Naive thymus-derived CD8-positive, alpha-beta T cell (primary cell): ENCODE data around the gene CPNE8. TPM values are rescaled to one million over a fixed set of nuclear protein-coding genes. Genes with fewer than 3 reads are reported as not detected.

Source experiments
- ATAC-seq, 2 donors: fragments of 150-1000 bp; cut with Tn5 transposase in 1 of 2; sonication (Bioruptor Pico), chemical (Tn5 transposase) in 1 of 2; 1 replicate in 1 of 2; 2 replicates in 1 of 2; pipeline ENCODE4 v1.10.0; 2021; ENCODE audit warnings: mild to moderate bottlenecking in 2 of 2, moderate library complexity in 2 of 2
- POLR2A ChIA-PET: fragments of 350-600 bp; sonication (Branson Sonifier 250); formaldehyde crosslinking; loops from one replicate; lab custom pipeline; 2021; ENCODE audit warnings: antibody characterized with exemption; lab: Charles Lee
- DNase-seq, 10 donors: peaks; one replicate each; pipeline versions ENCODE4 v3.0.0 to v3.0.0-alpha.2; 2020 to 2022
- H3K27ac Mint-ChIP-seq, 10 donors: one replicate each; pipeline ENCODE4 v1.8.0; 2020 to 2022; ENCODE audit warnings: mild to moderate bottlenecking in 10 of 10, mixed read lengths in 10 of 10, moderate library complexity in 4 of 10, inconsistent platforms in 1 of 10
- H3K27me3 Mint-ChIP-seq, 5 donors: one replicate each; pipeline ENCODE4 v1.8.0; 2021 to 2022; ENCODE audit warnings: mixed read lengths in 5 of 5
- H3K36me3 Mint-ChIP-seq, 3 donors: one replicate each; pipeline ENCODE4 v1.8.0; 2020 to 2022; ENCODE audit warnings: mixed read lengths in 3 of 3, mild to moderate bottlenecking in 2 of 3, inconsistent platforms in 1 of 3
- H3K4me1 Mint-ChIP-seq, 4 donors: one replicate each; pipeline ENCODE4 v1.8.0; 2021 to 2022; ENCODE audit warnings: mixed read lengths in 4 of 4
- H3K4me3 Mint-ChIP-seq, 10 donors: one replicate each; pipeline ENCODE4 v1.8.0; 2020 to 2022; ENCODE audit warnings: mild to moderate bottlenecking in 10 of 10, mixed read lengths in 10 of 10, moderate library complexity in 6 of 10, inconsistent platforms in 1 of 10
- H3K9me3 Mint-ChIP-seq, 9 donors: one replicate each; pipeline ENCODE4 v1.8.0; 2020 to 2022; ENCODE audit warnings: mixed read lengths in 9 of 9, mild to moderate bottlenecking in 3 of 9, inconsistent platforms in 1 of 9, moderate library complexity in 1 of 9
- polyA plus RNA-seq, 3 donors: library from polyadenylated mRNA; unstranded; fragments of 300-500 nt; fragmentation: Illumina TruSeq; gene quantifications; one replicate each; pipeline ENCODE4 v1.2.3, GENCODE V29; 2021
- total RNA-seq, 8 experiments: library from RNA in 2 of 8; stranded (reverse) in 2 of 8; gene quantifications; one replicate each; pipeline ENCODE4 v1.2.3 and lab custom pipeline; 2021 to 2026

Gene CPNE8
- total and polyA plus RNA-seq, 5 experiments from 2014 or later = 0.19 to 1.6 (median 0.80) TPM

- H3K4me3 Mint-ChIP-seq = no peak overlapping the region
- peaks cover 1 to 28% (median 5%) of the 10 kb centered on the region in 5 donors for H3K27me3 Mint-ChIP-seq
- H3K36me3 Mint-ChIP-seq = peaks cover 0 to 4% (median 0%) of the 10 kb centered on the region in 3 donors
- peaks cover 0 to 3% (median 0%) of the 10 kb centered on the region in 4 donors for H3K4me1 Mint-ChIP-seq
- H3K9me3 Mint-ChIP-seq = peaks cover 0 to 4% (median 0%) of the 10 kb centered on the region in 9 donors
- H3K27ac Mint-ChIP-seq = no peak overlapping the region
- ATAC-seq (no peak), DNase-seq (no peak)
- POLR2A ChIA-PET = no interaction called here
Measured at GRCh38 chr12:38915429-38916182, 10.2 kb upstream of the CPNE8 start.

- H3K9me3 Mint-ChIP-seq = peaks cover 0 to 4% (median 0%) of the 10 kb centered on the region in 9 donors
- peaks cover 3 to 4% (median 3%) of the 10 kb centered on the region in 4 donors for H3K4me1 Mint-ChIP-seq
Measured at GRCh38 chr12:38912116-38912515, 6.7 kb upstream of the CPNE8 start.

GRCh38 chr12:38911611-38912010 is 6.2 kb upstream of the CPNE8 start:
- peaks cover 0 to 4% (median 0%) of the 10 kb centered on the region in 9 donors for H3K9me3 Mint-ChIP-seq
- H3K4me3 Mint-ChIP-seq = no peak overlapping the region

More at GRCh38 chr12:38912116-38912515, 6.7 kb upstream of the CPNE8 start:
- DNase-seq (no peak), ATAC-seq (no peak)
- Mint-ChIP-seq H3K36me3 (peaks cover 0 to 8% (median 0%) of the 10 kb centered on the region in 3 donors), H3K27ac (no peak overlapping the region), H3K27me3 (peaks cover 11 to 44% (median 14%) of the 10 kb centered on the region in 5 donors), H3K4me3 (no peak overlapping the region)
- POLR2A ChIA-PET = no interaction called here

GRCh38 chr12:38907201-38907923 is 2.0 kb upstream of the CPNE8 start:
- ATAC-seq = no peak
- Mint-ChIP-seq H3K4me1 (peaks cover 4 to 30% (median 22%) of the 10 kb centered on the region in 4 donors), H3K4me3 (peak overlapping the region; percentile 67 to 94 (median 88)), H3K27me3 (peaks cover 13 to 42% (median 28%) of the 10 kb centered on the region in 5 donors), H3K27ac (peak overlapping the region in 1 of 10 donors; percentile 29), H3K9me3 (peaks cover 0 to 3% (median 0%) of the 10 kb centered on the region in 9 donors), H3K36me3 (peaks cover 0 to 7% (median 0%) of the 10 kb centered on the region in 3 donors)
- POLR2A ChIA-PET = interaction anchor here (1.3 kb wide), 1 partner anchor 135 kb away, joined by 3 read pairs; no protein-coding TSS in a partner anchor
- no peak for DNase-seq

More at GRCh38 chr12:38911611-38912010, 6.2 kb upstream of the CPNE8 start:
- Mint-ChIP-seq H3K27ac (no peak overlapping the region), H3K27me3 (peaks cover 14 to 49% (median 18%) of the 10 kb centered on the region in 5 donors), H3K4me1 (peaks cover 6 to 8% (median 7%) of the 10 kb centered on the region in 4 donors), H3K36me3 (peaks cover 0 to 11% (median 0%) of the 10 kb centered on the region in 3 donors)
- DNase-seq = no peak
- POLR2A ChIA-PET = no interaction called here
- no peak for ATAC-seq

GRCh38 chr12:38906482-38907200 is 1.2 kb upstream of the CPNE8 start:
- H3K36me3 Mint-ChIP-seq = peaks cover 0 to 7% (median 0%) of the 10 kb centered on the region in 3 donors
- peaks cover 4 to 36% (median 23%) of the 10 kb centered on the region in 4 donors for H3K4me1 Mint-ChIP-seq
- peaks cover 13 to 42% (median 28%) of the 10 kb centered on the region in 5 donors for H3K27me3 Mint-ChIP-seq
- DNase-seq = peak in 8 of 10 donors; percentile 23 to 64 (median 33)
- peak; percentile 69 to 83 for ATAC-seq
- POLR2A ChIA-PET = interaction anchor here (1.3 kb wide), 1 partner anchor 135 kb away, joined by 3 read pairs; no protein-coding TSS in a partner anchor
- H3K27ac Mint-ChIP-seq = peak overlapping the region in 4 of 10 donors; percentile 26 to 87 (median 39)
- H3K4me3 Mint-ChIP-seq = peak overlapping the region; percentile 73 to 94 (median 88)
- peaks cover 0 to 3% (median 0%) of the 10 kb centered on the region in 9 donors for H3K9me3 Mint-ChIP-seq

- Mint-ChIP-seq H3K4me3 (peak overlapping the region; percentile 81 to 94 (median 89)), H3K9me3 (peaks cover 0 to 3% (median 0%) of the 10 kb centered on the region in 9 donors), H3K27me3 (peaks cover 10 to 42% (median 28%) of the 10 kb centered on the region in 5 donors), H3K27ac (peak overlapping the region in 8 of 10 donors; percentile 73 to 95 (median 86)), H3K4me1 (peaks cover 4 to 36% (median 23%) of the 10 kb centered on the region in 4 donors), H3K36me3 (peaks cover 0 to 7% (median 0%) of the 10 kb centered on the region in 3 donors)
- POLR2A ChIA-PET = no interaction called here
- DNase-seq (peak in 6 of 10 donors; percentile 3 to 64 (median 20)), ATAC-seq (peak; percentile 41 to 57)
Measured at GRCh38 chr12:38904537-38905479, 583 bp downstream of the CPNE8 start.

- Mint-ChIP-seq H3K36me3 (peaks cover 0 to 7% (median 0%) of the 10 kb centered on the region in 3 donors), H3K27me3 (peaks cover 7 to 37% (median 19%) of the 10 kb centered on the region in 5 donors), H3K4me1 (peaks cover 4 to 36% (median 23%) of the 10 kb centered on the region in 4 donors), H3K4me3 (peak overlapping the region in 7 of 10 donors; percentile 5 to 94 (median 87)), H3K27ac (peak overlapping the region in 3 of 10 donors; percentile 12 to 76 (median 51)), H3K9me3 (peaks cover 0 to 3% (median 0%) of the 10 kb centered on the region in 9 donors)
- ATAC-seq = no peak
- POLR2A ChIA-PET = no interaction called here
- no peak for DNase-seq
Measured at GRCh38 chr12:38903596-38903995, 1.8 kb downstream of the CPNE8 start.

- H3K27me3 Mint-ChIP-seq = no peaks in the 10 kb centered on the region
- H3K27ac Mint-ChIP-seq = no peak overlapping the region
- no peaks in the 10 kb centered on the region for H3K9me3 Mint-ChIP-seq
- no peaks in the 10 kb centered on the region for H3K36me3 Mint-ChIP-seq
- no peak overlapping the region for H3K4me3 Mint-ChIP-seq
- DNase-seq (no peak), ATAC-seq (no peak)
- H3K4me1 Mint-ChIP-seq = peaks cover 0 to 6% (median under 1%) of the 10 kb centered on the region in 4 donors
- POLR2A ChIA-PET = no interaction called here
Measured at GRCh38 chr12:38898001-38898684, 7.2 kb downstream of the CPNE8 start.

GRCh38 chr12:38895446-38895845 is 9.9 kb downstream of the CPNE8 start:
- POLR2A ChIA-PET = no interaction called here
- no peaks in the 10 kb centered on the region for H3K36me3 Mint-ChIP-seq
- H3K9me3 Mint-ChIP-seq = no peaks in the 10 kb centered on the region
- DNase-seq (no peak), ATAC-seq (no peak)
- H3K4me3 Mint-ChIP-seq = no peak overlapping the region
- no peak overlapping the region for H3K27ac Mint-ChIP-seq
- no peaks in the 10 kb centered on the region for H3K4me1 Mint-ChIP-seq
- no peaks in the 10 kb centered on the region for H3K27me3 Mint-ChIP-seq

GRCh38 chr12:38892976-38893375 is 12.4 kb downstream of the CPNE8 start:
- no peak overlapping the region for H3K27ac Mint-ChIP-seq
- ATAC-seq = no peak
- no peaks in the 10 kb centered on the region for H3K27me3 Mint-ChIP-seq
- H3K36me3 Mint-ChIP-seq = no peaks in the 10 kb centered on the region
- no peak for DNase-seq
- no peaks in the 10 kb centered on the region for H3K9me3 Mint-ChIP-seq
- no peak overlapping the region for H3K4me3 Mint-ChIP-seq
- POLR2A ChIA-PET = no interaction called here
- H3K4me1 Mint-ChIP-seq = no peaks in the 10 kb centered on the region
